WTC11 (cell line): Measurements from ENCODE around the gene FAM171A1.

ENCODE experiments used
- NR2C2 ChIP-seq: sonication (generic); formaldehyde crosslinking; IDR thresholded peaks from 2 replicates; pipeline ENCODE4 v1.8.0; 2022; ENCODE audit warnings: mild to moderate bottlenecking, missing genetic modification reagents
- USF1 ChIP-seq: sonication (generic); formaldehyde crosslinking; IDR thresholded peaks from 2 replicates; pipeline ENCODE4 v1.8.0; 2022; ENCODE audit warnings: mild to moderate bottlenecking, missing genetic modification reagents
- TF ChIP-seq, protein P1 (sequence below): fragments of 200-600 bp; IDR thresholded peaks from 2 replicates; pipeline ENCODE4 v1.8.0; 2022; ENCODE audit warnings: antibody characterized with exemption
- TF ChIP-seq, protein P2 (sequence below): sonication (generic); formaldehyde crosslinking; IDR thresholded peaks from 2 replicates; pipeline ENCODE4 v1.8.1; 2023; ENCODE audit warnings: mild to moderate bottlenecking, missing genetic modification reagents, moderate library complexity

- TF ChIP-seq, protein P1, sequence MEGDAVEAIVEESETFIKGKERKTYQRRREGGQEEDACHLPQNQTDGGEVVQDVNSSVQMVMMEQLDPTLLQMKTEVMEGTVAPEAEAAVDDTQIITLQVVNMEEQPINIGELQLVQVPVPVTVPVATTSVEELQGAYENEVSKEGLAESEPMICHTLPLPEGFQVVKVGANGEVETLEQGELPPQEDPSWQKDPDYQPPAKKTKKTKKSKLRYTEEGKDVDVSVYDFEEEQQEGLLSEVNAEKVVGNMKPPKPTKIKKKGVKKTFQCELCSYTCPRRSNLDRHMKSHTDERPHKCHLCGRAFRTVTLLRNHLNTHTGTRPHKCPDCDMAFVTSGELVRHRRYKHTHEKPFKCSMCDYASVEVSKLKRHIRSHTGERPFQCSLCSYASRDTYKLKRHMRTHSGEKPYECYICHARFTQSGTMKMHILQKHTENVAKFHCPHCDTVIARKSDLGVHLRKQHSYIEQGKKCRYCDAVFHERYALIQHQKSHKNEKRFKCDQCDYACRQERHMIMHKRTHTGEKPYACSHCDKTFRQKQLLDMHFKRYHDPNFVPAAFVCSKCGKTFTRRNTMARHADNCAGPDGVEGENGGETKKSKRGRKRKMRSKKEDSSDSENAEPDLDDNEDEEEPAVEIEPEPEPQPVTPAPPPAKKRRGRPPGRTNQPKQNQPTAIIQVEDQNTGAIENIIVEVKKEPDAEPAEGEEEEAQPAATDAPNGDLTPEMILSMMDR, result no peak
- TF ChIP-seq, protein P2, sequence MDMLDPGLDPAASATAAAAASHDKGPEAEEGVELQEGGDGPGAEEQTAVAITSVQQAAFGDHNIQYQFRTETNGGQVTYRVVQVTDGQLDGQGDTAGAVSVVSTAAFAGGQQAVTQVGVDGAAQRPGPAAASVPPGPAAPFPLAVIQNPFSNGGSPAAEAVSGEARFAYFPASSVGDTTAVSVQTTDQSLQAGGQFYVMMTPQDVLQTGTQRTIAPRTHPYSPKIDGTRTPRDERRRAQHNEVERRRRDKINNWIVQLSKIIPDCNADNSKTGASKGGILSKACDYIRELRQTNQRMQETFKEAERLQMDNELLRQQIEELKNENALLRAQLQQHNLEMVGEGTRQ (CRISPR knock-in tag), result no peak
- TF ChIP-seq USF1, result no peak
- TF ChIP-seq NR2C2 (CRISPR knock-in tag), result no peak
These were observed 145.6 kb downstream of the FAM171A1 start for GRCh38 chr10:15225511-15225910.
